Caco-2 (cell line): Measurements from ENCODE around the gene DNAJB14. TPM values are rescaled to one million over a fixed set of nuclear protein-coding genes. Genes with fewer than 3 reads are reported as not detected.

Experiments
- BruUV-seq: library from RNA; stranded (reverse); fragments of 400-500 nt; replicated peaks from 2 replicates; lab custom pipeline; 2021; lab: Mats Ljungman, UMichigan
- CTCF ChIA-PET: fragments of 300-600 bp; sonication (Branson Sonifier 250); formaldehyde crosslinking; loops from one replicate; lab custom pipeline; 2022; ENCODE audit warnings: antibody characterized with exemption; lab: Charles Lee
- POLR2A ChIA-PET: fragments of 300-600 bp; sonication (Branson Sonifier 250); formaldehyde crosslinking; loops from one replicate; lab custom pipeline; 2022; ENCODE audit warnings: antibody characterized with exemption; lab: Charles Lee
- DNase-seq, 2 experiments: peaks; one replicate each; pipeline versions ENCODE4 v3.0.0 to v3.0.0-alpha.2; 2020 to 2022
- H3K27me3 ChIP-seq: replicated peaks from 2 replicates; pipeline ENCODE4 v1.6.0; 2011; ENCODE audit warnings: low read length; ENCODE audit not compliant: control insufficient read depth, insufficient read depth
- H3K36me3 ChIP-seq: 2 replicates; pipeline ENCODE4 v1.5.1; 2011; ENCODE audit warnings: low read length; ENCODE audit not compliant: control insufficient read depth, insufficient read depth
- H3K4me1 ChIP-seq: fragments of 250-450 bp; sonication (Bioruptor Pico); 2 replicates; pipeline ENCODE4 v1.5.1; 2020; ENCODE audit warnings: mild to moderate bottlenecking
- H3K4me3 ChIP-seq: 2 replicates; pipeline ENCODE4 v1.5.1; 2011; ENCODE audit warnings: low read depth, mild to moderate bottlenecking, control low read depth, low read length
- H3K9me3 ChIP-seq: fragments of 250-450 bp; sonication (Bioruptor Pico); 2 replicates; pipeline ENCODE4 v1.5.1; 2020; ENCODE audit warnings: mild to moderate bottlenecking, moderate library complexity
- H3K27ac Mint-ChIP-seq: one replicate; pipeline ENCODE4 v1.8.0; 2022; ENCODE audit warnings: mixed read lengths; ENCODE audit not compliant: unreplicated experiment
- H3K27me3 Mint-ChIP-seq: one replicate; pipeline ENCODE4 v1.8.0; 2022; ENCODE audit warnings: mixed read lengths; ENCODE audit not compliant: insufficient read depth, unreplicated experiment
- H3K36me3 Mint-ChIP-seq: one replicate; pipeline ENCODE4 v1.8.0; 2022; ENCODE audit warnings: mild to moderate bottlenecking, mixed read lengths; ENCODE audit not compliant: insufficient read depth, unreplicated experiment
- H3K4me1 Mint-ChIP-seq: one replicate; pipeline ENCODE4 v1.8.0; 2022; ENCODE audit warnings: low read depth, mixed read lengths; ENCODE audit not compliant: unreplicated experiment
- H3K4me3 Mint-ChIP-seq: one replicate; pipeline ENCODE4 v1.8.0; 2022; ENCODE audit warnings: mild to moderate bottlenecking, moderate library complexity, mixed read lengths; ENCODE audit not compliant: unreplicated experiment
- H3K9me3 Mint-ChIP-seq: one replicate; pipeline ENCODE4 v1.8.0; 2022; ENCODE audit warnings: mixed read lengths; ENCODE audit not compliant: unreplicated experiment
- CTCF ChIP-seq, 2 experiments: fragments of 200-600 bp in 1 of 2; IDR thresholded peaks; 1 replicate in 1 of 2; 2 replicates in 1 of 2; pipeline versions ENCODE4 v1.5.1 to v1.8.0; 2011 to 2022; ENCODE audit warnings: antibody characterized with exemption in 1 of 2, control low read depth in 1 of 2, inconsistent platforms in 1 of 2, low read depth in 1 of 2, low read length in 1 of 2, mild to moderate bottlenecking in 1 of 2, moderate library complexity in 1 of 2; ENCODE audit not compliant: insufficient read depth in 1 of 2, severe bottlenecking in 1 of 2, unreplicated experiment in 1 of 2
- intact Hi-C: fragments of 100-400 bp; cut with micrococcal nuclease; formaldehyde crosslinking; loops from one replicate; pipeline ENCODE4 v1.10.0; 2022; ENCODE audit not compliant: unreplicated experiment
- total RNA-seq: library from RNA; stranded (reverse); gene quantifications from 2 replicates; pipeline ENCODE4 v1.2.3, GENCODE V29; 2022

Gene DNAJB14
- total RNA-seq, 1 experiment from 2014 or later = 37.3 TPM

GRCh38 chr4:99891351-99891750, 55.1 kb downstream of the DNAJB14 start:
- H3K4me1 ChIP-seq = peaks cover 10% of the 10 kb centered on the region; the same call in 1 of the 2 replicates
- ChIA-PET CTCF (no interaction called here), POLR2A (no interaction called here)
- H3K4me3 Mint-ChIP-seq = no peak overlapping the region
- no peak overlapping the region for H3K4me3 ChIP-seq
- BruUV-seq = no TSS peak
- H3K9me3 ChIP-seq = no peaks in the 10 kb centered on the region
- intact Hi-C loops = no loop called here
- no peak for TF ChIP-seq CTCF (IDR thresholded peaks at IDR 0.05; ENCODE audit: insufficient read depth in 1 of 2, low read depth in 1 of 2, low read length in 1 of 2, severe bottlenecking in 1 of 2, unreplicated experiment in 1 of 2)
- no peaks in the 10 kb centered on the region for H3K9me3 Mint-ChIP-seq
- no peak overlapping the region for H3K27ac Mint-ChIP-seq
- DNase-seq = no peak
- H3K4me1 Mint-ChIP-seq = peaks cover 7% of the 10 kb centered on the region
- H3K27me3 Mint-ChIP-seq = no peaks in the 10 kb centered on the region
- H3K36me3 ChIP-seq = no peaks in the 10 kb centered on the region
- peaks cover 16% of the 10 kb centered on the region for H3K36me3 Mint-ChIP-seq
- H3K27me3 ChIP-seq = no peaks in the 10 kb centered on the region

GRCh38 chr4:99887837-99888236, 58.6 kb downstream of the DNAJB14 start:
- no peaks in the 10 kb centered on the region for H3K9me3 ChIP-seq
- Mint-ChIP-seq H3K9me3 (no peaks in the 10 kb centered on the region), H3K27ac (no peak overlapping the region), H3K4me1 (no peaks in the 10 kb centered on the region), H3K36me3 (no peaks in the 10 kb centered on the region), H3K27me3 (no peaks in the 10 kb centered on the region), H3K4me3 (no peak overlapping the region)
- H3K4me1 ChIP-seq = no peaks in the 10 kb centered on the region
- ChIA-PET CTCF (interaction anchor here (0.9 kb wide), 1 partner anchor 76 kb away, joined by 3 read pairs; no protein-coding TSS in a partner anchor), POLR2A (no interaction called here)
- TF ChIP-seq CTCF (IDR thresholded peaks at IDR 0.05; ENCODE audit: insufficient read depth in 1 of 2, low read depth in 1 of 2, low read length in 1 of 2, severe bottlenecking in 1 of 2, unreplicated experiment in 1 of 2) = no peak
- intact Hi-C loops = loop anchor here (10.0 kb wide), 1 partner anchor 163 kb away; no protein-coding TSS in a partner anchor
- no TSS peak for BruUV-seq
- no peaks in the 10 kb centered on the region for H3K27me3 ChIP-seq
- DNase-seq = no peak
- no peaks in the 10 kb centered on the region for H3K36me3 ChIP-seq
- no peak overlapping the region for H3K4me3 ChIP-seq

GRCh38 chr4:99886146-99886545, 60.3 kb downstream of the DNAJB14 start:
- no peak for DNase-seq
- H3K27me3 ChIP-seq = no peaks in the 10 kb centered on the region
- no peak overlapping the region for H3K4me3 Mint-ChIP-seq
- H3K9me3 ChIP-seq = no peaks in the 10 kb centered on the region
- no peak for TF ChIP-seq CTCF (IDR thresholded peaks at IDR 0.05; ENCODE audit: insufficient read depth in 1 of 2, low read depth in 1 of 2, low read length in 1 of 2, severe bottlenecking in 1 of 2, unreplicated experiment in 1 of 2)
- ChIA-PET CTCF (interaction anchor here (1.8 kb wide), 1 partner anchor 75 kb away, joined by 11 read pairs; no protein-coding TSS in a partner anchor), POLR2A (no interaction called here)
- H3K9me3 Mint-ChIP-seq = no peaks in the 10 kb centered on the region
- H3K27ac Mint-ChIP-seq = no peak overlapping the region
- no peaks in the 10 kb centered on the region for H3K36me3 Mint-ChIP-seq
- intact Hi-C loops = loop anchor here (10.0 kb wide), 1 partner anchor 161 kb away; no protein-coding TSS in a partner anchor
- H3K27me3 Mint-ChIP-seq = no peaks in the 10 kb centered on the region
- BruUV-seq = no TSS peak
- no peaks in the 10 kb centered on the region for H3K4me1 ChIP-seq
- no peak overlapping the region for H3K4me3 ChIP-seq
- no peaks in the 10 kb centered on the region for H3K36me3 ChIP-seq
- no peaks in the 10 kb centered on the region for H3K4me1 Mint-ChIP-seq
